Inflammatory macrophage (primary cell): ENCODE data around the gene GPC5.
"Not testable (repeated sequence)": the region's sequence is repeated elsewhere in the genome, so short reads cannot be mapped to it uniquely, and the experiment has no call there.

Experiments
- DNase-seq, 2 donors: peaks; one replicate each; pipeline ENCODE4 v3.0.0-alpha.2; 2020 to 2022

The GPC5 gene

GRCh38 chr13:91722267-91722884 is 324.0 kb downstream of the GPC5 start:
- DNase-seq: peak; percentile 9 to 24

DNA sequence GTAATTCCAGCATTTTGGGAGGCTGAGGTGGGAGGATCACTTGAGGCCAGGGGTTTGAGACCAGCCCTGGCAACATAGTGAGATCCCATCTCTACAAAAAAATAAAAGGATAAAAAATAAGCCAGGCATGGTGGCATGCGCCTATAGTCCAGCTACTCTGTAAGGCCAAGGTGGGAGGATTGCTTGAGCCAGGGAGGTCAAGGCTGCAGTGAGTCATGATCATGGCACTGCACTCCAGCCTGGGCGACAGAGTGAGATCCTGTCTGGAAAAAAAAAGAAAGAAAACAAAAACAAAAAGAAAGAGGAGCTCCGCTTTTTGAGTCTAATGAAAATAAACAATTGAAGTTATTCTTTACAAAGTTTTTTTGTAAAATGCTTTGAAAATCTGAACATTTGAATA is 326.2 kb downstream of the GPC5 start:
- DNase-seq: no peak

GRCh38 chr13:91725646-91726045 is 327.2 kb downstream of the GPC5 start:
- DNase-seq: no peak

- no peak for DNase-seq
Measured at GRCh38 chr13:91726671-91727070, 328.2 kb downstream of the GPC5 start.

DNA sequence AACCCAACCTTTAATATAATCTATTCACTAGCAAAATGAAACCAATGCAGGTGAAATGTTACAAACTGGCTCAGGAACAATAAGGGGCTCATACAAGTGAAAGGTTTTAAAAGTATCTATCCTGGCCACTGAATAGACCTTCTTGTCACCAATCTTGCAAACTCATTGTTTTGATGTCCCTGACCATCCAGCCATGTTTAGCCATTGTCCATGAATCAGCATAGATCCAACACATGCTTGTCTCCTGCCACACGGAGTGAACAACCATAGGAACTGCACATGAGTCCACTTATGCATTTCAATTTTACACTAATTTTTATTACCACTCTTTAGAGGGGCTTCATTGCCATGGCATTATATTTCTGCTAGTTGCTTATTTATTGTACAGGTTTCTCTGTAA is 331.4 kb downstream of the GPC5 start:
- DNase-seq: no peak

- no peak for DNase-seq
Measured at GRCh38 chr13:91739751-91740150, 341.3 kb downstream of the GPC5 start.

DNA sequence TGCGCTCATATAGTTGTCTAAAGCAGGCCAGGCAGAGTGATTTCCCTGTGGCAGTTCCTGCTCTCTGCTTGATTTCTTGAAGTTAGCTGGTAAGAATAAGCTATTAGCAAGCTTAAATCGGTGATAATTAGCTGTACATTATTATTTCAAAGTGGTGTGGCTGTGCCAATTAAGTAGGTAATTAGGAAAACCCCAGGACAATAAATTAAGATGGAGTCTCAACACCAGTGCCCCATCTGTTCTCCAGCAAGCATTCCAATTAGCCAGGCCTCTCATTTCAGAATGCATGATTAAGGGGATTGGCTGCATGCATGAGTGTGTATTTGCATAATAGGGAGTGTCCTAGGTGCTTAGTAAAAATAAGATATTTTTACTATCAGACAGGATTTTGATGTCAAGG is 342.3 kb downstream of the GPC5 start:
- no peak for DNase-seq

DNA sequence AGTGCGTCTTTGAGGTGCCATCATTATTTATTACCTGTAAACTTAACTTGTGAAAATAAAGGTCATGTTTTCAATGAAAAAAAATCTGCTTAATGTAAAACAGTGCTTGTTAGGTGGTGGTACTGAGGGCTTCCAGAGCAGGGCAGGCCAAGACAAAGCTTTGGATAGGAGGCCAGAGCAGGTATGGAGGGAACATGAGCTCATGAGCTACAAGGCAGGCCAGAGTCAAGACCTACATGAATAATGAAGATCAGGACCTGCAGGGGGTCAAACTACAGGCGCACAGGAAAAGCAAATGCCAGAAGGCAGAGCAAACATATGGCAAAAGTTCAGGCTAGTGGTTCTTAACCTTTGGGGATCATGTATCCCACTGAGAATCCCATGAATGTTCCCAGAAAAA is 343.5 kb downstream of the GPC5 start:
- no peak for DNase-seq

DNA sequence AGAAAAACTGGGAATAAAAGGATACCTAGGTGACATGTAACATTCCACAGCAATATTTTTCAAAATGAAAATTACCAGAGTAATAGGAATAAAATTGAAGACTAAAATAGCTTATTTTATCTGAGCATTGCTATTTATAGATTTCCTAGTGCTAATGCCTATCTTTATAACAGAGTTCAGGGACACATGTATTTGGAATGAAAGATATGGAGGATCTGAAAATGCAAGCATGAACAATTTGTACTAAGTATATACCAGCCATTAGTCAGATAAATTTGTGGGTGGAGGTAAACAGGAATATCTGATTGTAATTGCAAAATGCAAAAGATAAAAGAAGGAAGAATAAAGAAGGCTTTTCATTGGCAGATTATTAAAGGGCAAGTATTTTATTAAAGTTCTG is 345.9 kb downstream of the GPC5 start:
- DNase-seq: no peak

DNA sequence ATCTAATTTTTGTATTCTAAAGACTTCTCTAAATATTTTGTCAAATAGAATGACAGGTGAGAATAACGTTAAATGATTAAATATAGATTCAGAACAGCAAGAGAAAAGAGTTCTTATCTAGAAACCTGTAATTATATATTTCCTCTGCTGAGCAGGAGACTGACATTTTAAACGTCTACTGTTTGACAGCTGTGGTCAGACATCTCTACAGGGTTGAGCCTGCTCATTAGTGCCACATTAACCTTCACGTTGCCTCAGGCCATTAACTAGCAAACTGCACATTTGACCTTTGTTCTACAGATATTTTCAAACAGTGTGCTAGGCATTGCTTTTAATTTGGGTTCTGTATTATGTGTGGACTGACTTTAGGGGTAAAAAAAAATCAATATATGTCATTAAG is 347.5 kb downstream of the GPC5 start:
- DNase-seq: no peak

DNA sequence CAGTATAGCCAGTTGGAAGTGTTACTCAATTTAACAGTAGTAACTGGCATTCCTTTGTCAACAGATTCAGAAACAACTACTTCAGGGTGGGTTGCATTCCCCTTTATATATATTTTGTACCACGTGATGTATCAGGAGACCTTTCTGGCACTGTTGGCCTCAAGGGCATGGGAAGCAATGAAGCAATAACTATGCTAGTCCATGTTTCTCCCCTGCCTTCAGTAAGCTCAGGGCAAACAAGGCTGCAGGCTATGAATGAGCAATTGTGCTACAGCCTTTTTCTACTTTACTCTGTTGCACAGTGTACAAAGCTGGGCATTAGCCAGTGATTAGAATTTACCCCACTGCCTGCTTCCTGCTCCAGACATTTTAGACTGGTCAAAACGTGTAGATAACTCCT is 348.8 kb downstream of the GPC5 start:
- DNase-seq: no peak

DNA sequence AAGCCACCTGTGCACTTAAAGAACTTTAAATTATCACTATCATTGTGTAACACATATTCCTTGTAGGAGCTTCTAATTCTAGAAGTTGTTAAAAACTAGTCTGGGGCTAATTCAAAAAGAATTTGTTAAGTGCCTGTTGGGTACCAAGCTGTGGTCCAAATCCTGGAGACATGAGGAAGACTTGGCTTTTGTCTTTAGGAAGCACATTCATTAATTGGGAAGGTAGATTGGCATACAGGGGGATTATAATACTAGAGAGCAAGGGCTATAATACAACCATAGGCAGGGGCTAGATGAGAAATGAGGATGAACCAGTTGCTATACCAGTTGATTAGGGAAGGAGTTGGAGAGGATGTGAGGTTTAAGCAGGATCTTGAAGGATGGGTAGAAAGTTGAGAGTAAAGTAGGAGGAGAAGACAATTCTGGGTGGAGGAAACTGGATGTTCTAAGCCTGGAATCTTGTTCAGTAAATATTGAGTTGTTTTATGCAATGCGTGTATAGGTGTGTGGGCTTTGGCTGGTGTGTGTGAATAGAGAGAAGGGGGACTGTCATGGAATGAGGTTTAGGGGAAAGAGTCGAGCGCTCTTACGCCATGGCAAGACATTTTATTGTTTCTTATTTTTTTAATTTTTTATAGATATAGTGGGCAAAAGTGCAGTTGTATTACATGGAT is 350.1 kb downstream of the GPC5 start:
- no peak for DNase-seq

DNA sequence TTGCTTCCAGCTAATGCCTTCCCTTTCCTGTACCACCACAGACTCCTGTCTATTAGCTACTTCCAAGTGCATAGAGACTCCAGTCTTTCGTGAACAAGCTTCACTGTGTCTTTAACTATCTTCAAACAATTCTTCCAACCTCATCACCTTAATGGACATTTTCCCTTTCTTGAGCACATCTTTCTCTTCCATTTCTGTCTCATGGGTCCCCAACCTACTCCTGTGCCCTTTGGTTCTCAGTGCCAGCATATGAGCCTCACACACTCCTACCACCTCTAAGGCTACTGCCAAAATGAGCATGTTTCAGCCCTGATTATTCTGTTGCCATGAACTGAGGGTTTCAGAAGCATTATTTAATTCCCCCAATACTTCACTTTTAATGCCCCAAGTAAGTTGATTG is 360.3 kb downstream of the GPC5 start:
- DNase-seq: no peak

GRCh38 chr13:91762957-91763356 is 364.5 kb downstream of the GPC5 start:
- no peak for DNase-seq

- no peak for DNase-seq
Measured at GRCh38 chr13:91764527-91764926, 366.1 kb downstream of the GPC5 start.

- no peak for DNase-seq
Measured at GRCh38 chr13:91767651-91768050, 369.2 kb downstream of the GPC5 start.

GRCh38 chr13:91768746-91769145 is 370.3 kb downstream of the GPC5 start:
- DNase-seq: no peak

- DNase-seq: no peak
Measured at GRCh38 chr13:91771229-91771628, 372.8 kb downstream of the GPC5 start.

DNA sequence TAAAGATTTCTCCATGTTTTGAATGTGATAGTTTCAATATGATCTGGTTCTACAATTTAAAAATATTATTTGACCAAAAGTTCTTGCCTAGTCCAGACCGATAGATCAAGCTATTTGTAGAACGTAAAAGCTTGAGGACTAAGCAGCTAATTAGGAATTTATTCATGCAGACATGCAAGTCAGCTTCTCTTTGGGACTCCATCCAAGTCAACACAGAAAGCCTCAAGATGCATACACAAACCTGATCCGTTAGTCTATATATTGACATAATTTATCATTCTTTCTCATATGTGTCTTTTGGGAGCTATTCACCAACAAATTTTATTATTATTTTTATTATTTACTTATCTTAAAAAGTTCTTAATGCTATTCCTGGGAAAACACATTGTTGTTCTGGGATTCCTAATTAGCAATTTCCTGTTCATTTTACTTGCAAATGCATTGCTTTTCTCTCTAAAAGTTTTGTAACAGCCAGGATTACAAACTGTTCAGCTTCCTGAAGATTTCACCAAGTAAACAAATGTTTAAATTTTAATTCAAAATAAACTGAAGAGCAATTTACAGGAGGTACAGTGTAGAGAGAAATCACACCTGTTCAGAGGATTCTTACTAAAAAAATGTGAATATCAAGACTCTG is 375.3 kb downstream of the GPC5 start:
- DNase-seq: no peak

- no peak for DNase-seq
Measured at GRCh38 chr13:91774397-91774796, 376.0 kb downstream of the GPC5 start.

- DNase-seq: no peak
Measured at GRCh38 chr13:91776611-91777193, 378.3 kb downstream of the GPC5 start.

DNA sequence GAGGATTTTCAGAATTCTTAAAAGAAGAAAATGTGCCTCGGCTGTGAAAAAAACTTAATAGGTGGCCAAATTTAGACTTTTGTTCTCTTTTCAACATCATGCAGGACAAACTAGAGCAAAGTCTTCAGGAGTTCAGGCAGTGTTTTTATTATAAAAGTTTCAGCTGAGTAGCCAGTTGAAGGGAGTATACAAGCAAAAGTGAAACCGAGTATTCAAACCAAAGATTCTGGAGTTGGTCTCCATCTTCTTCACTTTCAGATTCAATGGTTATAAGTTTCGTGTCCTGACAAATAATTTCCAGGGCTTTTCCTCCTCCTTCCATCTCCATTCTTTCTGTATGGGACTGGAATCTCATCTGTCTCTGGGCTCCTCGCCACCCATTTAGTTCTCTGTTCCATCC is 379.7 kb downstream of the GPC5 start:
- DNase-seq: no peak

GRCh38 chr13:91781982-91782691 is 383.7 kb downstream of the GPC5 start:
- DNase-seq: not testable (repeated sequence)
